DMS114 treated with DMSO at 0.1 percent for 48 hours (cell line): ENCODE results near the gene OCRL.

Experiments
- DNase-seq: peaks from one replicate; lab custom pipeline; 2025; ENCODE audit not compliant: unreplicated experiment; lab: John Stamatoyannopoulos, UW

OCRL gene

GRCh38 chrX:129585167-129585566 is 45.1 kb downstream of the OCRL start:
- DNase-seq = no peak

DNA sequence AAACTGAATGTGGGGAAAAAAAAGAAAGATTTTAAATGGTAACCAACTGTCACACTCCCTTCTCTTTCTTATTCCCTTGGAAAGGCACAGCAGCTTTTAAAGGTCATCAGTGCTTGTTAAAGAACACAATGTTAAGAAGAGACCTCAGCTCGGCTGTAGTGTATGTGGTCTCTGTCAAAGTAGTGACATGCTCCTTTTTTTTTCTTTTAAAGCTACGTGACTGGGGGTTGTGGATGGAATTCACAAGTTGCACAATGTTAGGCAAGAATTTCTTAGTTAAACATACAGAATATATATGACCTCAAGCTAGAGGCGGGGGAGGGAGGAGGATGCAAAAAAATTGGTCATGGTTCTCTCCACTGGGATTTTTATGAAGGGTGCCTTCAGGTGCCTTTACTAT is 45.6 kb downstream of the OCRL start:
- DNase-seq = no peak

DNA sequence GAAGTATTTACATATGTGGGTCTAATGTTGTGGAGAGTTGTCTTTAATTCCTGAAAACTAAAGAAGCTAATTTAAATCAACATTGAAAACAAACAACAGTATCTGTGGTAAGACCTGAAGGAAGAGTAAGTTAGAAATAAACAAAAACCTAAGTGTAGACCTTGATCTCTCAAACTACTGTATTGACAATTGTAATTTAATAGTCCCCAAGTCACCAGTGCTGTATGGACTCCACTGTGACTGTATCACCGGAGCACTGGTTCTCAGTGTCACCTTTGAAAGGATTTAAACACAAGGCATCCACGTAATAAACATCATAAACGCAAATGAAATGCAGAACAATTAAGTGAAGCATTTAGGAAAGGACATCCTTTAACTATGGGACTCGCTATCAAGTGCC is 46.4 kb downstream of the OCRL start:
- no peak for DNase-seq

DNA sequence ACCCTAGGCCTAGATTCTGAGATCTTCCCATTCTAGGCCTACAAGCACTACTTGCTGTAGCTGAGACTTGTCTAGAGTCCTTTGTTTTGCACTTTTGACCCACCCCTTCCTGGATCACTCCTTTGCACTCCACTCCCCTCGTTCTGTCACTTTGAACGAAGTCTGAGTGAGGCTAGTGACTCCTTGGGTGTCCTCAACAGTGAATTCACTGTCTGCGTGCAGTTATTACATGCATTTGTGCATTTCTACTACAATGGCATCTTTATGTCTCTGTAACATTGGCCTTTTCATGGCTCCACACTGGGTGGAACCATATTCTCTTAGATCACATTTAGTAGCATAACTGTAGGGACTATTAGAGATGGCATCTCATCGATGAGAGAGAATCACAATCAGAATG is 50.5 kb downstream of the OCRL start:
- no peak for DNase-seq

- no peak for DNase-seq
These were observed 53.1 kb downstream of the OCRL start for GRCh38 chrX:129593137-129593536.

DNA sequence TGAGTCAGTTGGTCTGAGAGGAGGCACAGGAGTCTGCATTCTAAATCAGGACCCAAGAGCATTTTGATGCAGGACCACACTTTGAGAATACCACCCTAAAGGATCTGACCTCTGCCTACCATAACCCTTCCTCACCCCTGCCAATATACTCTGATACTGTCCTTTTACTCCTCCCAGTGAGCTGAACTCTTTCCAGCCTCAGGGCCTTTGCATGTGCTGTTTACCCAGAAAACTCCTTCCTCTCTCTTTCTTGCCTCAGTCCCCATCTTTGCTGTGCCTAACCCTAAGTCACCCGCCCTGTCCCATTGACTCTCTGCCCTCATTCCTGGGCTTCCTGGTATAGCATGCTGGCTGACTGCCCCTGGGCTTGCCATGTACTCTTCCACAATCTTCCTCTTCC is 54.7 kb downstream of the OCRL start:
- DNase-seq = no peak

DNA sequence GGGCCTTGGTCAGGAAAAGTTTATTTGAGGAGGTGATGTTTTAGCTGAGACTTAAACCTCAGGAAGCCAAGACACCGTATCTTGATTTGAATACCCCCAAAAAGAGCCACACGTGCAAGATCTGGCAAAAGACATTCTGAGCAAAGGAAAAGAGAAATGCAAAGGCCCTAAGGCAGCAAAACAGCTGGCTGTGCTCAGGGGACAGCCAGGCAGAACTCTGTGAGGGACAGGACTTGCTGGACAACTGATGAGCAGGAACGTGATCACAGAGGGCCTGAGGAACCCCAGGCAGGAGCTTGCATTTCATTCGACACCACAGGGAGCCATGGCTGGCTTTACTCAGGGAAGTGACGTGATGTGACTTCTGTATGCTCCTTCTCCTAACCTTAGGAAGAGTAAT is 56.0 kb downstream of the OCRL start:
- no peak for DNase-seq

- DNase-seq = no peak
These were observed 57.8 kb downstream of the OCRL start for GRCh38 chrX:129597905-129598304.

GRCh38 chrX:129599499-129599898 is 59.4 kb downstream of the OCRL start:
- DNase-seq = no peak

DNA sequence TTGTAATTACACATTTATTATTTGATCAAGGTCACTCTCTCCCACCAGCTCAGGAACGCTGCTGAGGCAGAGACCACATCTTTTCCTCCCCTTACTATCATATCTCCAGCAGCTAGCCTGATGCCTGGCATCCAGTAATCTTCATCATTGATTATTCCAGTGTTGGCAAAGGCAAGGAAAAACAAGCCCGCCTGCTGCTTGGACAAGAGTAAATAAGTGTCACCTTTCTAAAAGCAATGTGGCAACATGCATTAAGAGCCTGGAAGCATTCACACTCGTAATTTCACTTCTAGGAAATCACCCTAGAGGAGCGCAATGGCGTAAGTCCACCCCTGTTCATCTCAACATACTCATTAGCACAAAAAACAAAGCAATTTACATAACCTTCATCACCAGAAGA is 59.9 kb downstream of the OCRL start:
- no peak for DNase-seq

- peak; percentile 6 for DNase-seq
These were observed 60.9 kb downstream of the OCRL start for GRCh38 chrX:129600981-129601424.

GRCh38 chrX:129606918-129607317 is 66.9 kb downstream of the OCRL start:
- peak; percentile 1 for DNase-seq

- no peak for DNase-seq
These were observed 68.4 kb downstream of the OCRL start for GRCh38 chrX:129608496-129608895.

DNA sequence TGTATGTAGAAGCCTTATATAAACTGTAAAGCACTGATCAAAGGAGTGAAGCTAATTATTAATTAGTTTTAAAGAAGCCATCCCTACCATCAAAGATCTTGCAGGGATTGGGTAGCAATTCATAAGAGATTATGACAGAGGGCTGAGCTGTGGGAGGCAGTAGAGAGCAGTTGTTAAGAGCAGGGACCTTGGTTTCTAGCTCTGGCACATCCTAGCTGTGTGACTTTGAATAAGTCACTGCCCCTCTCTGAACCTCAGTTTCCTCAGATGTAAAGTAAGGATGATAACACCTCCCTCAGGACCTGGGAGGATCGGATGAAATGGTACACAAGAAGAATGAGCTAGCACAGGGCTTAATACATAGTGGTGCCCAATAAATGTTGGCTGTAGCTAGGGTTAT is 69.3 kb downstream of the OCRL start:
- no peak for DNase-seq

- no peak for DNase-seq
These were observed 72.3 kb downstream of the OCRL start for GRCh38 chrX:129612396-129612795.

DNA sequence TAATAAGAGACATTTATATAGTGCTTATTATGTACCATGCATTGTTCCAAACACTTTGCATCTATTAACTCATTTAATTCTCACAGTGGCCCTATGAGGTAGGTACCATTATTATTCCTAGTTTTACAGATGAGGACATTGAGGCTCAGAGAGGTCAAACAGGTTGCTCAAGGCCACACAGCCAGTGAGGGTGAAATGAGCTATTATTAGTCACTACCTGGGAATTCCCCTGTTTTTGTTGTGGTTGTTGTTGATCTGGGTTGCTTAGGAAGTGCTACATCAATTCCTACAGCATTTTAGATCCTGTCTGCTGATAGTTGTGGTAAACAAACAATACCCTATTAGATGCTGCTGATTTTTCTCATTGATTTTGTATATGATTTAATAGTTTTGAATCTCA is 73.5 kb downstream of the OCRL start:
- DNase-seq = no peak

DNA sequence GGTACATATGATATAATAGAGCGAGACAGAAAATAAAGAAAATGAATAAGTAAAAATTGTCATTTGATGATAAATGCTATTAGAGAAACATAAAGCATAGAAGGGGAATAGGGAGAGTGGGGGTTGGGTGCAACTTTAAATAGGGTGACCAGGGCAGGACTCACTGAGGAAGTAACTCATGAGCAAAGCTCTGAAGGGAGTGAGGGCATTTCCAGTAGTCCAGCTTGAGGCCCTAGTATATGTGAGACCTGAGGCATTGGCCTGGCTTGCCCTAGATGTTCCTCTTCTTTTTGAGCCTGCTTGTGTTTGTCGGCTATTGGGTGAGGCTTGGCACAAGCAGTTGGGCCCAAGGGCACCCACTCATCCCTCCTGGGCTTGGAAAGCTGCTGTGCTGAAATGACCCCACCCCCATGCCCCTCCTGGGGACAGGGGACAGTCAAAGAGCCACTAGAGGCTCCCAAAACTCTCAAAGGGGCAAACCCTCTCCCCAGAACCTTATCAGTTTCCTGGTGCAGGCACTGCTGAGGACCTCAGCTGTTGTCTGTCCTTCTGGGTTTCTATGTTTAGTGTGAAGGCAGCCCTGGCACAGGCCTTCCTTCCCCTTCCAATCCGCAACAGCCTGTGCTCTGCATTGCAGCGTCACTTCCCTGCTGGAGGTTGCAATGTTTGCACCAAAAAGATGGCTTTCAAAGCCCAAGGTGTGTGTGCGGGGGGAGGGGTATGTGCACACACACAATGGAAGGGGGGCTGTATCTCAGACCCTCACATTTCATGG is 74.6 kb downstream of the OCRL start:
- no peak for DNase-seq

DNA sequence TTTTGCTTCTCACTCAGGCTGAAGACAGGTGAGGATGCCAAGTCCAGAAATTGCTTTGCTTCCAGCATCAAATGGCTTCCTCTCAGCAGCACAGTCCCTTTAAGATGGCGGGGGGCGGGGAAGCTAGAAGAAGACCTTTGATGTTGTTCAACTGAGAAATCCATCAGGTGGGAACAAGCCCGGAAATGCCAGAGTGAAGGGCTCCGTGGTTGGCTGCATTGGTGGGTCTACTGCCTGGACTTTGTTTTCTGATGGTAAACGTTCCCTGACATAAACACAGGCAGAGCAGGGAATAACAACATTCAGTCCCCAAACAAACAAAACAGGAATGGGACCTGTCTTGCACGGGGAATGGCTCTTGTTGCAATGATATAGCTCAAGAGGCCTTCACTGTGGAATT is 77.4 kb downstream of the OCRL start:
- no peak for DNase-seq

GRCh38 chrX:129618997-129619396 is 78.9 kb downstream of the OCRL start:
- DNase-seq = no peak

- DNase-seq = no peak
These were observed 82.8 kb downstream of the OCRL start for GRCh38 chrX:129622757-129623301.

GRCh38 chrX:129626026-129626425 is 86.0 kb downstream of the OCRL start:
- no peak for DNase-seq

- DNase-seq = no peak
These were observed 89.8 kb downstream of the OCRL start for GRCh38 chrX:129629837-129630236.

DNA sequence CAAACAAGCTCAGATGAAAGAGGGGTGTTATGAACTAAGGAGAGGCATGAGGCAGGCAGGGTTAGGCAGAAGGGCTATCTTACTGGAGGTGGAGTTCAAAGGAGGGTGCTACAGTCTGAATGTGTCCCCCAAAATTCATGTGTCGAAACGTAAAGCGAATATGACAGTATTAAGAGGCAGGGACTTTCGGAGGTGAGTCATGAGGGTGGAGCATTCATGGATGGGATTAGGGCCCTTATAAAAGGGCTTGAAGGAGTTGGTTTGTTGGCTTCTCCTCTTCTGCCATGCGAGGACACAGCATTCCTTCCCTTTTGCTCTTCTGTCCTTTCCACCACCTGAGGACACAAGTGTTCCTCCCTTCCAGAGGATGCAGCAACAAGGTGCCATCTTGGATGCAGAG is 91.8 kb downstream of the OCRL start:
- no peak for DNase-seq
